NCI-H82 treated with DMSO at 0.1 percent for 48 hours (cell line): ENCODE data around the gene DHFR2.

ENCODE experiments used
- DNase-seq: peaks from one replicate; lab custom pipeline; 2025; ENCODE audit not compliant: unreplicated experiment; lab: John Stamatoyannopoulos, UW

Gene DHFR2

DNA sequence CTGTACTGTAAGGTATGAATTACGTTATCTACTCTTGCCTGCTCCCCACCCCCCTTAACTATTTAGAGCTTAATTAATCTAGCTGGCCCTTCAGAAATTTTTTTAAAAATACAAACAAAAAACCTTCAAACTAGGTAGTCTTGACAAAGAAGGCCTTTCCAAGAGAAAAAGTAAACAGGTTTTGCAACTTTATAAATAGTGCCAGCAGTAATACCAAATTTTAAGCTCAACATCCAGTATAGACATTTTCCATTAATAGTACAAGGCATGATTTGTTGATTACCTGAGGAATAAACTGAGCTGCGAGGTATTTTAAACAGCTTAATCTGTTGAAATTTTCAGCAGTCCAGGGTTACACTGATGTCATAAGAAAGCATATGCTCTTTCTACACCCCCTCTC is 54.5 kb downstream of the DHFR2 start:
- no peak for DNase-seq
